MM.1S (cell line): ENCODE measurements around the gene SHISA9.

Source experiments
- CTCF ChIP-seq: fragments of 300-600 bp; sonication (generic); IDR thresholded peaks from 2 replicates; pipeline ENCODE4 v1.5.1; 2016; ENCODE audit warnings: antibody characterized with exemption, low read length, mixed read lengths
- EZH2 ChIP-seq: fragments of 300-600 bp; sonication (generic); optimal IDR thresholded peaks from 2 replicates; pipeline ENCODE3; 2017; ENCODE audit warnings: low read depth, mild to moderate bottlenecking, antibody characterized with exemption, low read length, mixed read lengths
- EZH2phosphoT487 ChIP-seq: fragments of 300-600 bp; sonication (generic); IDR thresholded peaks from 2 replicates; pipeline ENCODE4 v1.6.1; 2018; ENCODE audit warnings: antibody characterized with exemption, low read length

GRCh38 chr16:13102401-13102800 lies 201.0 kb downstream of the SHISA9 start:
- TF ChIP-seq CTCF: no peak
- TF ChIP-seq EZH2phosphoT487: no peak
- TF ChIP-seq EZH2: no peak
